ENCODE data around the gene TBCB.

DNA sequence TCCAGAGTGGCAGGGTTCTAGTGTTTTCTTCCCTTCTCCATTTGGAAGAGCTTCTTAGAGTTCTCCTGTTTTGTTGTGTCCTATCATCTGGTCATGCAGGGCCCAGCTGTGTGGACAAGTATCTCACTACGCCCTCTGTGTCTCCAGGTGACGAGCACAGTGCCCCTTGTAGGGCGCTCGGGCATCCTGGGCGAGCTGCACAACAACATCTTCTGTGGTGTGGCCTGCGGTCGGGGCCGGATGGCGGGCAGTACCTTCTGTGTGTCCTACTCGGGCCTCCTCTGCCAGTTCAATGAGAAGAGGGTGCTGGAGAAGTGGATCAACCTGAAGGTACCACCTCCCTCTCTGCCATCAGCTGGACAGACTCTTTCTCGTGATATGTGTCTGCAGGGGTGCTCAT is 47.6 kb upstream of the TBCB start:
- TF ChIP-seq EZH2 (IDR thresholded peaks at IDR 0.05; ENCODE audit: borderline replicate concordance) (no peak), EZH2phosphoT487 (IDR thresholded peaks at IDR 0.05; ENCODE audit: low read depth, severe bottlenecking, unreplicated experiment) (no peak)
- TF ChIP-seq, protein P1, sequence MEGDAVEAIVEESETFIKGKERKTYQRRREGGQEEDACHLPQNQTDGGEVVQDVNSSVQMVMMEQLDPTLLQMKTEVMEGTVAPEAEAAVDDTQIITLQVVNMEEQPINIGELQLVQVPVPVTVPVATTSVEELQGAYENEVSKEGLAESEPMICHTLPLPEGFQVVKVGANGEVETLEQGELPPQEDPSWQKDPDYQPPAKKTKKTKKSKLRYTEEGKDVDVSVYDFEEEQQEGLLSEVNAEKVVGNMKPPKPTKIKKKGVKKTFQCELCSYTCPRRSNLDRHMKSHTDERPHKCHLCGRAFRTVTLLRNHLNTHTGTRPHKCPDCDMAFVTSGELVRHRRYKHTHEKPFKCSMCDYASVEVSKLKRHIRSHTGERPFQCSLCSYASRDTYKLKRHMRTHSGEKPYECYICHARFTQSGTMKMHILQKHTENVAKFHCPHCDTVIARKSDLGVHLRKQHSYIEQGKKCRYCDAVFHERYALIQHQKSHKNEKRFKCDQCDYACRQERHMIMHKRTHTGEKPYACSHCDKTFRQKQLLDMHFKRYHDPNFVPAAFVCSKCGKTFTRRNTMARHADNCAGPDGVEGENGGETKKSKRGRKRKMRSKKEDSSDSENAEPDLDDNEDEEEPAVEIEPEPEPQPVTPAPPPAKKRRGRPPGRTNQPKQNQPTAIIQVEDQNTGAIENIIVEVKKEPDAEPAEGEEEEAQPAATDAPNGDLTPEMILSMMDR (IDR thresholded peaks at IDR 0.05; ENCODE audit: poor library complexity): no peak
